ENCODE results near the gene DLGAP1.

Gene DLGAP1

DNA sequence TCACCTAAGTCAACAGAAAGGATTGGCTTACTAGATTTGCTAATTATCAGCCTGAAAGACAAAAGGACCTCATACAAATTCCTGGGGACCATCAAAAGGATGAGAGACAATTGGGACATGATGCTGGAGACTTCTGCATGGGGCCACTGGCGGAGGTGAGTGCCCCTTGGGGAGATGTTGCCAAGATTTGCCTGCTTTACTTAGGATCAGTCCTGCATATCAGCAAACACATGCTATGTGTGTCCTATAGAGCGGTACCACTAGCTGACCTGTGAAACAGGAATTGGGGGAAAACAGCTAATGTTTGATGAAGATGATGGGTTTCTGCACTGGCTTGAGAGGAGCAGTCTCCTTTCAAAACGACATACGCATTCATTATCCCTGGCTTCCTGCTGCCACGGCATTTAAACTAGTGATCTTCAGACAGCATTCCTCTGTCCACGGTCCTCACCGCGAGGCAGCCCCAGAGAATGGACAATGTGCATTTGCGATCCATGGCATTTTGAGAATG is 901.0 kb downstream of the DLGAP1 start:
- TF ChIP-seq CTCF (IDR thresholded peaks at IDR 0.05; ENCODE audit: insufficient read depth, low read length, poor library complexity, severe bottlenecking): no peak

GRCh38 chr18:3552305-3552704 is 902.8 kb downstream of the DLGAP1 start:
- H3K36me3 ChIP-seq (ENCODE audit: control insufficient read depth, insufficient read depth, low read length): no peaks in the 10 kb centered on the region
- TF ChIP-seq CTCF (IDR thresholded peaks at IDR 0.05; ENCODE audit: insufficient read depth, low read length, poor library complexity, severe bottlenecking): no peak
- DNase-seq (ENCODE audit: extremely low read depth, insufficient read length): no peak
- no peak overlapping the region for H3K4me3 ChIP-seq (replicated peaks; ENCODE audit: low read depth, low read length)
- H3K27me3 ChIP-seq (replicated peaks; ENCODE audit: control insufficient read depth, insufficient read depth, low read length): no peaks in the 10 kb centered on the region

More for the DNA sequence above, 901.0 kb downstream of the DLGAP1 start:
- Histone ChIP-seq H3K36me3 (ENCODE audit: control insufficient read depth, insufficient read depth, low read length) (no peaks in the 10 kb centered on the region), H3K27me3 (replicated peaks; ENCODE audit: control insufficient read depth, insufficient read depth, low read length) (no peaks in the 10 kb centered on the region), H3K4me3 (replicated peaks; ENCODE audit: low read depth, low read length) (no peak overlapping the region)
- DNase-seq (ENCODE audit: extremely low read depth, insufficient read length): no peak

DNA sequence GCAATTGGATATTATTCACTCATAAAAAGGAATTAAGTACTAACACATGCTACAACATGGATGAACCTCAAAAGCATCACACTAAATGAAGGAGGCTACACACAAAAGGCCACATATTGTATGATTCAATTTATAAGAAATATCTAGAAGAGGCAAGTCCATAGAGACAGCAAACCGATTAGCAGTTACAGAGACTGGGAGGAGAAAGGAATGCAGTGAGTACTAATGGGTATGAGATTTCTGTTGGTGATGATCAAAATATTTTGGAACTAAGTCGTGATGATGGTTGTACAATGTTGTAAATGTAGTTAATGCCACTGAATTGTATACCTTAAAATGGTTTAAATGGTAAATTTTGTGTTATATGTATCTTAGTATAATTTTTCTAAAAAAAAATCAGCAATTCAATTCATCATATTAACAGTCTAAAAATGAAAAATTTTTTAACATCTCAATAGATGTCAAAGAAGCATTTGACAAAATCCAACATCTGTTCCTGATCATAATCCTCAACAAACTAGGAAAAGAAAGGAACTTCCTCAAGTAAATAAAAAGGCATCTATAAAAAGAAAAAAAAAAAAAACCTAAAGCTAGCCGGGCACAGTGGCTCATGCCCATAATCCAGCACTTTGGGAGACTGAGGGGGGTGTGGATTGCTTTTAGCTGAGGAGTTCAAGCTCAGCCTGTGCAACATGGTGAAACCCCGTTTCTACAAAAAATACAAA is 907.1 kb downstream of the DLGAP1 start:
- no peak for TF ChIP-seq CTCF (IDR thresholded peaks at IDR 0.05; ENCODE audit: insufficient read depth, low read length, poor library complexity, severe bottlenecking)
- no peak overlapping the region for H3K4me3 ChIP-seq (replicated peaks; ENCODE audit: low read depth, low read length)

DNA sequence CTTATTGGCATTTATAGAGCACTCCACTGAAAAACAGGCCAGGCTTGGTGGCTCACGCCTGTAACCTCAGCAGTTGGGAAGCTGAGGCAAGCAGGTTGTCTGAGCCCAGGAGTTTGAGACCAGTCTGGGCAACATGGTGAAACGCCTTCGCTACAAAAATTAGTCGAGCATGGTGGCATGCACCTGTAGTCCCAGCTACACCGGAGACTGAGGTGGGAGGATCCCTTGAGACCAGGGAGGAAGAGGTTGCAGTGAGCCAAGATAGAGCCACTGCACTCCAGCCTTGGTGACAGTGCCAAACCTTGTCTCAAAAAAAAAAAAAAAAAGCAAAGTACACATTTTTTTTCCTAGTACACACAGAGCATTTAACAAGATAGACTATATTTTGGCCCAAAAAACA is 909.0 kb downstream of the DLGAP1 start:
- TF ChIP-seq CTCF (IDR thresholded peaks at IDR 0.05; ENCODE audit: insufficient read depth, low read length, poor library complexity, severe bottlenecking): no peak
- no peak for DNase-seq (ENCODE audit: extremely low read depth, insufficient read length)
- no peaks in the 10 kb centered on the region for H3K36me3 ChIP-seq (ENCODE audit: control insufficient read depth, insufficient read depth, low read length)
- H3K27me3 ChIP-seq (replicated peaks; ENCODE audit: control insufficient read depth, insufficient read depth, low read length): no peaks in the 10 kb centered on the region
- no peak overlapping the region for H3K4me3 ChIP-seq (replicated peaks; ENCODE audit: low read depth, low read length)

More for the DNA sequence above, 907.1 kb downstream of the DLGAP1 start:
- no peak for DNase-seq (ENCODE audit: extremely low read depth, insufficient read length)
- H3K27me3 ChIP-seq (replicated peaks; ENCODE audit: control insufficient read depth, insufficient read depth, low read length): no peaks in the 10 kb centered on the region
- no peaks in the 10 kb centered on the region for H3K36me3 ChIP-seq (ENCODE audit: control insufficient read depth, insufficient read depth, low read length)

GRCh38 chr18:3544537-3544936 is 910.6 kb downstream of the DLGAP1 start:
- no peaks in the 10 kb centered on the region for H3K27me3 ChIP-seq (replicated peaks; ENCODE audit: control insufficient read depth, insufficient read depth, low read length)
- no peak for TF ChIP-seq CTCF (IDR thresholded peaks at IDR 0.05; ENCODE audit: insufficient read depth, low read length, poor library complexity, severe bottlenecking)

More at GRCh38 chr18:3544537-3544936, 910.6 kb downstream of the DLGAP1 start:
- no peak for DNase-seq (ENCODE audit: extremely low read depth, insufficient read length)
- Histone ChIP-seq H3K4me3 (replicated peaks; ENCODE audit: low read depth, low read length) (no peak overlapping the region), H3K36me3 (ENCODE audit: control insufficient read depth, insufficient read depth, low read length) (no peaks in the 10 kb centered on the region)

Measured in GM06990 (cell line).